ENCODE data around the gene EGFR.

The EGFR gene

DNA sequence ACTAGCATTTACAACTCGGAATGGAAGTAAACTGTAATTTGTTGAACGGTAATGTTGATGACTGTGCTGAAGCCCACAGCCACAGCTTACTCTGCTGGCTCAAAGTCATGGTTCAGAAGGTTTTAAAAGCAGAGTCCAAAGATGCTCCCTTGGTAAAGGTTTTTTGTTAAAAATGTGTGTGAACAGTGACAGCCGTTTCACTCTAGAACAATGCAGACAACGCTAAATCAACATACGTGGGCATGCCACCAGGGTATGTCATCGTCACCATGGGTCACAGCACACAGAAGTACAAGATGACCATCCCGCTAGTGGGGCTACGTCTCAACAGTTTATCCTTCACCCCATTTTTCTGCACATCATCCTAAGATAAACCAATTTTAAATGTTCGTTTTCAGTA is 239.8 kb downstream of the EGFR start:
- no peak for DNase-seq

DNA sequence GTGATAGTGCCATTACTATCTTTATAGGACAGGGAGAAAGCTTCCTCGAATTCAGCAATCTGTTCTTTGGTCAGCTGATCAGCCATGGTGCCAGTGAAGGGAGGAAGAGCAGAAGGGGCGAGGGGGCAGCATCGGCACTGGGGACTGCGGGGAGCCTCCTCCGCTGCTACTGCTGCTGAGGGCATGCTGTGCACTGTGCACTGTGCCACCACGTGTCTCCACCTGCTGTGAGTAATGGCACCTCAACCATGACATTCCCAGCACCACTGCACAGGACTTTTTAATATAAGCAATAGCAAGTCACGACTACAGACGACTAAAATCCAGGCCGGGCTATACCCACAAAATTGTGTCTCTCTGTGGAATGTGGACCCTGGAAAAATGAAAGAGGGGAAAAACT is 241.4 kb downstream of the EGFR start:
- no peak for DNase-seq

DNA sequence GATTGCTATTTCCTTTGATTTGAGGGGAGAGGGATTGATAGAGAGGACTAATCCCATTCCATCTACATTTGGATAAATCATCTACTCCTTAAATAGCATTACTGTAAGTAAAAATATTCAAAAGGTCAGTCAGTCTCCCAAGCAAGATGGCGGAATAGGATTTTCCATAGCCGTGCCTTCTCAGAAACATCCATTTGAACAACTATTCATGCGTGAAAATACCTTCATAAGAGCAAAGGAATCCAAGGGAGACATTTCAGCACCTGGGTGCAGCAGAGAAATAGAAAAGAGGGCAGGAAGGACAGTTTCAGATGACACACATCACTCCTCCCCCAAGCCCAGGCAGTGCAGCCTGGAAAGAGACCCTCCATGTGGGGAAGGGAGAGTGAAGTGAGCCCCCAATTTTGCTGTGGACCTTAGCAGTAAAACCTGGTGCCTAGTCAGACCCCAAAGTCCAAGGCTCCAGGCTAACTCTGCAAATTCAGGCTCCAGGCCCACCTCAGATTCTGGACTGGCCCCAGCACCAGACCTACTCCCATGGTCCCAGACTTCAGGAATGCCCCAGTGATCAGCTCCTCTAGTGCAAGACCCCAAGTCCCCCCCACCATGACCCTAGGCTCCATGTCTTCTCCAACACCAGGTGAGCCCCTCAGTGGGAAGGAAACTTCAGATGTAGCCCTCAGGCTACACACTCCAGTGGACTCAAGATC is 242.0 kb downstream of the EGFR start:
- no peak for DNase-seq
